Nephron progenitor cell (in vitro differentiated cells): ENCODE measurements around the gene AK4.
A peak's percentile ranks its signal among the peaks of the same experiment; 100 is the strongest.

ENCODE experiments used
- DNase-seq: peaks from one replicate; pipeline ENCODE4 v3.0.0; 2021
- H3K27ac Mint-ChIP-seq: 2 replicates; pipeline ENCODE4 v1.8.0; 2021; ENCODE audit warnings: mild to moderate bottlenecking, moderate library complexity, mixed read lengths
- H3K27me3 Mint-ChIP-seq: 2 replicates; pipeline ENCODE4 v1.8.0; 2021; ENCODE audit warnings: mild to moderate bottlenecking, low read depth, mixed read lengths; ENCODE audit not compliant: poor library complexity
- H3K36me3 Mint-ChIP-seq: 2 replicates; pipeline ENCODE4 v1.8.0; 2021; ENCODE audit warnings: low read depth, mixed read lengths
- H3K4me1 Mint-ChIP-seq: 2 replicates; pipeline ENCODE4 v1.8.0; 2021; ENCODE audit warnings: mixed read lengths
- H3K4me3 Mint-ChIP-seq: 2 replicates; pipeline ENCODE4 v1.8.0; 2021; ENCODE audit warnings: mild to moderate bottlenecking, moderate library complexity, mixed read lengths
- H3K9me3 Mint-ChIP-seq: 2 replicates; pipeline ENCODE4 v1.8.0; 2021; ENCODE audit warnings: mild to moderate bottlenecking, moderate library complexity, mixed read lengths
- TF ChIP-seq, protein P1 (sequence below): fragments of 200-600 bp; sonication (generic); IDR thresholded peaks from 2 replicates; pipeline ENCODE4 v1.5.0; 2021; ENCODE audit warnings: antibody characterized with exemption

The AK4 gene

DNA sequence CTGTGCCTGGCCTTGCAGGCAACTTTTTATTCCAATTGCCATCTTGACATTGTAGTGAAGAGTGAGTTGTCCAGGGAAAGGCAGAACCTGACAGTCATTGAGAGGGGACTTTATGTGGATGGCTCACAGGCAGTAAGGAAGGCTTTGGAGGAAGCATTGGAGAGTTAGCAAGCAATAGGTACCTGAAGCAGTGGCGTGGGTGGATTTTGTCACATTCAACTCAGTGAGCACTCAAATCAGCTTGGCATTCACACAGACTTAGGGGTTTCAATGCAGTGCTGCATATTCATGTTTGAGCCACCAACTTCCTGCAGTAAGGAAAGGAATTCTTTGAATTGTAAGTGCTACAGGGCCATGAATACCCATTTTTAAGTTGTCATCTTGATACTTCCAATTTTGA is 69.0 kb downstream of the AK4 start:
- H3K4me3 Mint-ChIP-seq = no peak overlapping the region
- peaks cover 26% of the 10 kb centered on the region for H3K36me3 Mint-ChIP-seq
- H3K4me1 Mint-ChIP-seq = no peaks in the 10 kb centered on the region
- peak overlapping the region; percentile 55 for H3K27ac Mint-ChIP-seq
- TF ChIP-seq, protein P1, sequence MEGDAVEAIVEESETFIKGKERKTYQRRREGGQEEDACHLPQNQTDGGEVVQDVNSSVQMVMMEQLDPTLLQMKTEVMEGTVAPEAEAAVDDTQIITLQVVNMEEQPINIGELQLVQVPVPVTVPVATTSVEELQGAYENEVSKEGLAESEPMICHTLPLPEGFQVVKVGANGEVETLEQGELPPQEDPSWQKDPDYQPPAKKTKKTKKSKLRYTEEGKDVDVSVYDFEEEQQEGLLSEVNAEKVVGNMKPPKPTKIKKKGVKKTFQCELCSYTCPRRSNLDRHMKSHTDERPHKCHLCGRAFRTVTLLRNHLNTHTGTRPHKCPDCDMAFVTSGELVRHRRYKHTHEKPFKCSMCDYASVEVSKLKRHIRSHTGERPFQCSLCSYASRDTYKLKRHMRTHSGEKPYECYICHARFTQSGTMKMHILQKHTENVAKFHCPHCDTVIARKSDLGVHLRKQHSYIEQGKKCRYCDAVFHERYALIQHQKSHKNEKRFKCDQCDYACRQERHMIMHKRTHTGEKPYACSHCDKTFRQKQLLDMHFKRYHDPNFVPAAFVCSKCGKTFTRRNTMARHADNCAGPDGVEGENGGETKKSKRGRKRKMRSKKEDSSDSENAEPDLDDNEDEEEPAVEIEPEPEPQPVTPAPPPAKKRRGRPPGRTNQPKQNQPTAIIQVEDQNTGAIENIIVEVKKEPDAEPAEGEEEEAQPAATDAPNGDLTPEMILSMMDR = no peak
- no peaks in the 10 kb centered on the region for H3K9me3 Mint-ChIP-seq
- H3K27me3 Mint-ChIP-seq = peaks cover 4% of the 10 kb centered on the region
- no peak for DNase-seq

DNA sequence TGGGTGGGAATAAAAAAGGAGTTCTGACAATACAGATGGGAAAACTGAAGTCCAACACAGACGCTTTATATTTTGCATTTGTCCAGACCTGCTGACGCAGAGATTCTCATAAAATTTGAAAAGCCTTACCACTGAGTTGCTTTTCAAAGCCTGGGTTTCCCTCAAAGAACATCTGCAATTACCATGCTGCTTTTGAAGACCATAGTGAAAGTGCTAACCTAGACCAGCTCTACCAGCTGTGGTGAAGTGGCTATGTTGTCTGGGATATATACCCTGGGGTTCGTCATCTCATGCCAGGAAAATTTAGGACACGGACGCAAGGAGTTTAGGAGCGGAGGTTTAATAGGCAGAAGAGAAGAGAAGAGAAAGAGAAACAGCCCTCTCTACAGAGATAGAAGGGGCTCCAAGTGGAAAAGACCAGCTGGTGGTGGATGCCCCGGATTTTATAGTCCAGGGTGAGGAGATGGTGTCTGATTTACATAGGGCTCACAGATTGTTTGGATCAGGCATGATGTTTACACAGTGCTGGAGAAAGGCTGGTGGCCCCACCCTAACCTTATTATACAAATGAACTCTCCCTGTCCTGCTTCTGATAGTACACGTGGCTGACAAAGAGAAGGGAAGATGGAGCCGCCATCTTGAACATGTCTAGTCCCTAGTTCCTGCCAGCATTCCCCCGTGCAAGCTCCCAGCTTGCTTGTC is 73.8 kb downstream of the AK4 start:
- Mint-ChIP-seq H3K27ac (peak overlapping the region; percentile 14), H3K27me3 (peaks cover 4% of the 10 kb centered on the region), H3K4me1 (no peaks in the 10 kb centered on the region), H3K9me3 (no peaks in the 10 kb centered on the region), H3K36me3 (peaks cover 44% of the 10 kb centered on the region), H3K4me3 (no peak overlapping the region)
- DNase-seq = no peak
- TF ChIP-seq, protein P1 = no peak

DNA sequence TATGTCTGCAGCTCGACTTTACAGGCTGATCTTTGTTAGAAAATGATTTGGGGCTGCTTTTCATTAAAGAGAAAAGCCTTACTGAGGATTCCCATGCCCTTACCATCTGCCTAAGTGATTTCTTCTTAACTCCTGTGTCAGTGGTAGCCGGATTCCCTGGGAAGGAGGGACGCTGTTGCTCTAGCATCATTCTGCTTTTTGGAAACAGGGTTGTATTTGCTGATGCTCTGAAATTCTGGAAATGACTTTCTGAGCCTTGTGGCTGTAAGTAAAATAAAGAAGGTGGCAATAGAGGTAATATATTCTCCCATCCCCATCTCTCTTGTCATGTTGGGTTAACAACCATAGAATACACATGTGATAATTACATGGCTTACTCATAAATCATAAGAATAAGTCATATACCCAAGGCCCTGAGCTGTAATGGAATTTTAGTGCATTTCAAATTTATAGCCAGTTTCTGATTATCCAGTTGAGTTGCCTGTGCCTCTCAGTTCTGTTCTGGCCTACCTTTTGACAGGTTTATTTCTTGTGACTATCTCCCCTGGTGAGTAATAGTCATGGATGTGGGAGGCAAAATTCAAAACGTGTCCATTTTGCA is 74.4 kb downstream of the AK4 start:
- TF ChIP-seq, protein P1 = no peak
- peaks cover 4% of the 10 kb centered on the region for H3K27me3 Mint-ChIP-seq
- DNase-seq = no peak
- H3K4me1 Mint-ChIP-seq = no peaks in the 10 kb centered on the region
- no peaks in the 10 kb centered on the region for H3K9me3 Mint-ChIP-seq
- peaks cover 44% of the 10 kb centered on the region for H3K36me3 Mint-ChIP-seq
- H3K27ac Mint-ChIP-seq = no peak overlapping the region
- no peak overlapping the region for H3K4me3 Mint-ChIP-seq

DNA sequence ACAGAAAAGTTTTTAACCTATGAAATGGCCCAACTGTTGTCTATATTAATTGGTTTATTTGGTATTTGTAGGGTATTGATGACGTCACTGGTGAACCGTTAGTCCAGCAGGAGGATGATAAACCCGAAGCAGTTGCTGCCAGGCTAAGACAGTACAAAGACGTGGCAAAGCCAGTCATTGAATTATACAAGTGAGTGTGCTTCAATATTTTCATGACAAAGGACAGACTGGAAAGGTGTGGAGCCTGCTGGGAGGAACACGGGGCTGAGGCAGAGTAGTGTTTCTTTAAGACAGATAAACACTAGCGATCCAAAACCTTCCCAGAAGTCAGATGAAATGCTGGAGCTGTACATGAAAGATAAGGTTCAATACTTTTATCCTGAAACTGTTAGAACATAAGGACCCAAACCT is 76.7 kb downstream of the AK4 start:
- Mint-ChIP-seq H3K27me3 (peaks cover 4% of the 10 kb centered on the region), H3K9me3 (no peaks in the 10 kb centered on the region), H3K4me1 (no peaks in the 10 kb centered on the region), H3K27ac (no peak overlapping the region), H3K4me3 (no peak overlapping the region), H3K36me3 (peaks cover 34% of the 10 kb centered on the region)
- TF ChIP-seq, protein P1 = no peak
- no peak for DNase-seq

DNA sequence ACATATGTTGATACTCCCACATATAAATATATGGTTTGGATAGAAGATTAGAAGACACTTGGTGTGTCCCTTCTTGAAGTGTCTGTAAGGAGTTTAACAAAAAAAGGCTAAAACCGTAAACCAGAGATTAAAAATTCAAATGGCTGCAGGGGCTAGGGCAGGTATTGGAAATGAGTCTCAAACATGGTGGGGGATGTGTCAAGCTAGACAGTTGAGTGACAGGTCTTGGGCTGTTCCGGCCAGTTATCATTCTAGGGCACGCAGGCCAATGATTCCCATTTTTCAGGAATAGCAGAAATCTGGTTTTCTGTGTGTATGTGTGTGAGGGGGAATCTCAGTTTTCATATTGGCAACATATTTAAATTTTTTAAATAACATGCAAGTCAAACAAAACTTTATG is 77.2 kb downstream of the AK4 start:
- no peak overlapping the region for H3K4me3 Mint-ChIP-seq
- H3K9me3 Mint-ChIP-seq = no peaks in the 10 kb centered on the region
- TF ChIP-seq, protein P1 = no peak
- no peak for DNase-seq
- H3K27me3 Mint-ChIP-seq = peaks cover 4% of the 10 kb centered on the region
- H3K4me1 Mint-ChIP-seq = no peaks in the 10 kb centered on the region
- H3K27ac Mint-ChIP-seq = no peak overlapping the region
- H3K36me3 Mint-ChIP-seq = peaks cover 33% of the 10 kb centered on the region

DNA sequence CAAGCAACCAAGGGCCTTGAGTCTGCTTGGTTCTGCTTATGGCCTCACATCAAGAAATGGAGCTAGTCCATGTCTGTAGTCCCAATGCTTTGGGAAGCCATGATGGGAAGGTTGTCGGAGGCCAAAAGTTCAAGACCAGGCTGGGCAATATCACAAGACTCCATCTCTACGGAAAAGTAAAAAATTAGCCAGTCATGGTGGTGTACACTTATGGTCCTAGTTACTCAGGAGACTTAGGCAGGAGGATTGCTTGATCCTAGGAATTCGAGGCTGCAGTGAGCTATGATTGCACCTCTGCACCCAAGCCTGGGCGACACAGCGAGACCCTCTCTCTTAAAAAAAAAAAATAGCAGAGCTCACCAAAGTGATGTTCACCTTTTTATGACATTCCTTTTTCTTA is 81.2 kb downstream of the AK4 start:
- H3K9me3 Mint-ChIP-seq = no peaks in the 10 kb centered on the region
- H3K36me3 Mint-ChIP-seq = peaks cover 25% of the 10 kb centered on the region
- peaks cover 3% of the 10 kb centered on the region for H3K27me3 Mint-ChIP-seq
- H3K27ac Mint-ChIP-seq = no peak overlapping the region
- no peaks in the 10 kb centered on the region for H3K4me1 Mint-ChIP-seq
- H3K4me3 Mint-ChIP-seq = no peak overlapping the region
- DNase-seq = no peak
- TF ChIP-seq, protein P1 = no peak
